ENCODE data around the gene POU3F1. TPM values are rescaled to one million over a fixed set of nuclear protein-coding genes. Genes with fewer than 3 reads are reported as not detected.
"Not testable (repeated sequence)": the region's sequence is repeated elsewhere in the genome, so short reads cannot be mapped to it uniquely, and the experiment has no call there.

Gene POU3F1
- total RNA-seq, 1 donor from 2014 or later: 16.5 TPM

DNA sequence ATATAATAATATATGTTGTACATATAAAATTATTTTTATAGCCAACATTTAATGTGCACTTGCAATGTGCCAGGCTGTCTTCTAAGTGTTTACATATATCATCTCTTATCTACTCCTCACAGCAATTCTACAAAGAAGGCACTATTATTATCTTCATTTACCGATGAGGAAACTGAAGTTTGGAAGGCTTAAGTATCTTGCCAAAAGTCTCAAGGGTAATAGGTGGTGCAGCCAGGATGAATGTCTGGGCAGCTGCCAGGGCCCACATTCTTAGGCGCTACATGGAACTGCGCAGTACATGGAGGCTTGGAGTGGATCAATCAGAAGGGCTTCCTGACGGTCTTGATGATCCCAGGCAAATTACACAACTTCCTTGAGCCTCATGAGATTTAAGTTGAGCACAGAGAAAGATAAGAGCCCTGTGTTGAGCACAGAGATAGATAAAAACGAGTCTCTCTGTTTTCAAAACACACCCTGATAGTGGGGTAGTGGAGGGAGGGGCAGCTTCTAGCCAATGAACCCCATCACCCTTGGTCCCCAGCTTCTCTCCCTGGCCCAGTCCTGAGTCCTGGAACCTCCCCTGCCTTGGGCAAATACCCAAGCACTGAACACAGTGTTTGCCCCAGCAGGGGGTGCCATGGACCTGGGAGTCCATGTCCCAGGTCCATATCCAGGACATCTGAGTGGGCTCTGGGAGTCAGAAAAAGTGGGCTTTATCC lies 9.2 kb downstream of the POU3F1 start:
- H3K4me1 ChIP-seq: peaks cover 24% of the 10 kb centered on the region
- H3K27me3 ChIP-seq: no peaks in the 10 kb centered on the region
- TF ChIP-seq EZH2phosphoT487 (IDR thresholded peaks at IDR 0.05) (no peak), EZH2 (IDR thresholded peaks at IDR 0.05) (no peak)
- TF ChIP-seq, protein P1, sequence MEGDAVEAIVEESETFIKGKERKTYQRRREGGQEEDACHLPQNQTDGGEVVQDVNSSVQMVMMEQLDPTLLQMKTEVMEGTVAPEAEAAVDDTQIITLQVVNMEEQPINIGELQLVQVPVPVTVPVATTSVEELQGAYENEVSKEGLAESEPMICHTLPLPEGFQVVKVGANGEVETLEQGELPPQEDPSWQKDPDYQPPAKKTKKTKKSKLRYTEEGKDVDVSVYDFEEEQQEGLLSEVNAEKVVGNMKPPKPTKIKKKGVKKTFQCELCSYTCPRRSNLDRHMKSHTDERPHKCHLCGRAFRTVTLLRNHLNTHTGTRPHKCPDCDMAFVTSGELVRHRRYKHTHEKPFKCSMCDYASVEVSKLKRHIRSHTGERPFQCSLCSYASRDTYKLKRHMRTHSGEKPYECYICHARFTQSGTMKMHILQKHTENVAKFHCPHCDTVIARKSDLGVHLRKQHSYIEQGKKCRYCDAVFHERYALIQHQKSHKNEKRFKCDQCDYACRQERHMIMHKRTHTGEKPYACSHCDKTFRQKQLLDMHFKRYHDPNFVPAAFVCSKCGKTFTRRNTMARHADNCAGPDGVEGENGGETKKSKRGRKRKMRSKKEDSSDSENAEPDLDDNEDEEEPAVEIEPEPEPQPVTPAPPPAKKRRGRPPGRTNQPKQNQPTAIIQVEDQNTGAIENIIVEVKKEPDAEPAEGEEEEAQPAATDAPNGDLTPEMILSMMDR (IDR thresholded peaks at IDR 0.05): no peak
- Mint-ChIP-seq H3K4me3 (no peak overlapping the region), H3K27ac (no peak overlapping the region), H3K9me3 (no peaks in the 10 kb centered on the region), H3K4me1 (peaks cover 28% of the 10 kb centered on the region), H3K27me3 (ENCODE audit: insufficient read depth, low read depth) (peaks cover 9% of the 10 kb centered on the region), H3K36me3 (peaks cover 2% of the 10 kb centered on the region)
- peaks cover 51% of the 10 kb centered on the region for H3K79me2 ChIP-seq (ENCODE audit: low read depth)
- H3K4me3 ChIP-seq: no peak overlapping the region
- H3K4me2 ChIP-seq: no peak overlapping the region
- no peak overlapping the region for H3K27ac ChIP-seq
- H3K9ac ChIP-seq: no peak overlapping the region
- H4K20me1 ChIP-seq (ENCODE audit: low read depth): peaks cover 52% of the 10 kb centered on the region
- peaks cover 26% of the 10 kb centered on the region for H3F3A ChIP-seq (ENCODE audit: low read depth)
- DNase-seq (ENCODE audit: low spot score): no peak
- H2AFZ ChIP-seq (replicated peaks): no peak overlapping the region
- no peaks in the 10 kb centered on the region for H3K9me3 ChIP-seq (ENCODE audit: low read depth)
- peaks cover 2% of the 10 kb centered on the region for H3K36me3 ChIP-seq

DNA sequence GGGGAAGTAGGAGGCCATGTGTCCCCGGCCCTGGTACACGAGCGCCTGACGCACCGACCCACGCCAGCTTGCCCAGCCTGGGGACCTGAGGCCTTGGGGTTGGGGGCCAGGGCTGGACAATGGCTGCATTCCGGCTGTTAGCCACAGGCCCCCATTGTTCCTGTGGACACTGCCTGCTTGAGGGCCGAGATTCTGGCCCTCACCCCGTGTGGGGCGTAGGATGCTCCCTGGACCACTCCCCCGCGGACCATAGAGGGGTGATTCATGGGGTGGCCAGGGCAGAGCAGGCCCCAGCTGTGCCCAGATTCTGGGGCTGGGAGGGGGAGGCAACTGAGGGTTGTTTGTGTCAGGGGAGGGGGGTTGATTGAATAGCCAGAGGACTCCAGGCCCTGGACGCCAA lies 11.7 kb downstream of the POU3F1 start:
- Mint-ChIP-seq H3K4me3 (no peak overlapping the region), H3K36me3 (peaks cover 2% of the 10 kb centered on the region), H3K27ac (no peak overlapping the region), H3K9me3 (no peaks in the 10 kb centered on the region), H3K27me3 (ENCODE audit: insufficient read depth, low read depth) (no peaks in the 10 kb centered on the region), H3K4me1 (peaks cover 23% of the 10 kb centered on the region)
- H3K27me3 ChIP-seq: no peaks in the 10 kb centered on the region
- no peak overlapping the region for H2AFZ ChIP-seq (replicated peaks)
- H3K9ac ChIP-seq: no peak overlapping the region
- H3K9me3 ChIP-seq (ENCODE audit: low read depth): no peaks in the 10 kb centered on the region
- TF ChIP-seq, protein P1 (IDR thresholded peaks at IDR 0.05): no peak
- TF ChIP-seq EZH2phosphoT487 (IDR thresholded peaks at IDR 0.05): no peak
- TF ChIP-seq EZH2 (IDR thresholded peaks at IDR 0.05): no peak
- peaks cover under 1% of the 10 kb centered on the region for H3F3A ChIP-seq (ENCODE audit: low read depth)
- peaks cover 40% of the 10 kb centered on the region for H4K20me1 ChIP-seq (ENCODE audit: low read depth)
- no peak overlapping the region for H3K4me3 ChIP-seq
- no peak overlapping the region for H3K4me2 ChIP-seq
- H3K36me3 ChIP-seq: peaks cover under 1% of the 10 kb centered on the region
- H3K27ac ChIP-seq: no peak overlapping the region
- peaks cover 14% of the 10 kb centered on the region for H3K4me1 ChIP-seq
- peaks cover 26% of the 10 kb centered on the region for H3K79me2 ChIP-seq (ENCODE audit: low read depth)
- DNase-seq (ENCODE audit: low spot score): no peak

DNA sequence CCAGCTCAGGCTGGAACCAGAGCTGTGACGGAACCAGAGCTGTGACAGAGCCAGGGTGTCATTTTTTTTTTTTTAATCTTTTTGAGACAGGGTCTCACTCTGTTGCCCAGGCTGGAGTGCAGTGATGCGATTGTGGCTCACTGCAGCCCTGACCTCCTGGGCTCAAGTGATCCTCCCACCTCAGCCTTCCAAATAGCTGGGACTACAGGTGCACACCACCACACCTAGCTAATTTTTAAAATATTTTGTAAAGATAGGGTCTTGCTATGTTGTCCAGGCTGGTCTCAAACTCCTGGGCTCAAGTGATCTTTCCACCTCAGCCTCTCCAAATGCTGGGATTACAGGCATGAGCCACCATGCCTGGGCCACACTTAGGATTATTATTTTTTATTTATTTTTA lies 13.6 kb downstream of the POU3F1 start:
- H3K9me3 Mint-ChIP-seq; H3K36me3 ChIP-seq; H3K9ac ChIP-seq; DNase-seq (ENCODE audit: low spot score); H3K27me3 Mint-ChIP-seq (ENCODE audit: insufficient read depth, low read depth); H3K79me2 ChIP-seq (ENCODE audit: low read depth); H3K9me3 ChIP-seq (ENCODE audit: low read depth); H3K4me3 Mint-ChIP-seq; H3K27ac ChIP-seq; H3K36me3 Mint-ChIP-seq; H3K27ac Mint-ChIP-seq; H3K4me3 ChIP-seq; H2AFZ ChIP-seq (replicated peaks); H3K4me2 ChIP-seq; H3K27me3 ChIP-seq: not testable (repeated sequence)
- Histone ChIP-seq H3K4me1 (peaks cover 33% of the 10 kb centered on the region), H3F3A (ENCODE audit: low read depth) (peaks cover 12% of the 10 kb centered on the region), H4K20me1 (ENCODE audit: low read depth) (peaks cover 44% of the 10 kb centered on the region)
- peaks cover 35% of the 10 kb centered on the region for H3K4me1 Mint-ChIP-seq

DNA sequence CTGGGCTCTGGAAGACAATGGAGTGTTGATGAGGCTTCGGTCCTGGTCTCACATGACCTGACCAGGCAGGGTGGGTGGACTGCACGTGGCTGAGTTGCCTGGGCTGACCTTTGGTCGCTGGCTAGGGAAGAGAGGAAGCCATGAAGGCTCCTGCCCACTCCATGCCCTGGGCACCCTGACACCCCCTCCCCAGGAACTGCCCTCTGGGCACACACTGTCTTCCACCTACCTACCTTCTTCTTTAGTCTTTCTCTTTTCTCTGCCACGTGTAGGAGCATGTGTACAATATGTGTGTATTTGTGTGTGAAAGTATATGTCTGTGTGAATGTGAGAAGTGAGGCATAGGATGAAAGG lies 15.1 kb downstream of the POU3F1 start:
- Histone ChIP-seq H3K36me3 (no peaks in the 10 kb centered on the region), H3K27me3 (no peaks in the 10 kb centered on the region), H2AFZ (replicated peaks) (no peak overlapping the region), H3K9ac (no peak overlapping the region), H3K4me2 (no peak overlapping the region), H3K4me3 (no peak overlapping the region), H3K27ac (no peak overlapping the region), H3K9me3 (ENCODE audit: low read depth) (no peaks in the 10 kb centered on the region), H3K4me1 (peaks cover 45% of the 10 kb centered on the region), H3K79me2 (ENCODE audit: low read depth) (no peaks in the 10 kb centered on the region), H3F3A (ENCODE audit: low read depth) (peaks cover 26% of the 10 kb centered on the region), H4K20me1 (ENCODE audit: low read depth) (peaks cover 49% of the 10 kb centered on the region)
- no peak overlapping the region for H3K4me3 Mint-ChIP-seq
- H3K27ac Mint-ChIP-seq: no peak overlapping the region
- no peaks in the 10 kb centered on the region for H3K36me3 Mint-ChIP-seq
- no peak for DNase-seq (ENCODE audit: low spot score)
- peaks cover 45% of the 10 kb centered on the region for H3K4me1 Mint-ChIP-seq
- peaks cover 5% of the 10 kb centered on the region for H3K27me3 Mint-ChIP-seq (ENCODE audit: insufficient read depth, low read depth)
- no peaks in the 10 kb centered on the region for H3K9me3 Mint-ChIP-seq
- TF ChIP-seq EZH2phosphoT487 (IDR thresholded peaks at IDR 0.05) (no peak), EZH2 (IDR thresholded peaks at IDR 0.05) (no peak)
- TF ChIP-seq, protein P1 (IDR thresholded peaks at IDR 0.05): no peak

All from neural progenitor cell (in vitro differentiated cells).